Common myeloid progenitor, CD34-positive (primary cell): Measurements from ENCODE around the gene CCDC158. TPM values are rescaled to one million over a fixed set of nuclear protein-coding genes. Genes with fewer than 3 reads are reported as not detected.

Source experiments
- CTCF ChIA-PET: fragments of 350-600 bp; sonication (Branson Sonifier 250); formaldehyde crosslinking; loops from one replicate; lab custom pipeline; 2021; ENCODE audit warnings: antibody characterized with exemption; lab: Charles Lee
- POLR2A ChIA-PET: fragments of 350-600 bp; sonication (Branson Sonifier 250); formaldehyde crosslinking; loops from one replicate; lab custom pipeline; 2021; ENCODE audit warnings: antibody characterized with exemption; lab: Charles Lee
- DNase-seq, 3 donors: peaks; one replicate each; pipeline versions ENCODE4 v3.0.0 to v3.0.0-alpha.2; 2013
- H3K27ac ChIP-seq, 2 experiments: 1 replicate in 1 of 2; 2 replicates in 1 of 2; pipeline ENCODE4 v1.7.0; 2013; ENCODE audit warnings: inconsistent platforms in 2 of 2, low read length in 2 of 2, mild to moderate bottlenecking in 2 of 2, low read depth in 1 of 2, moderate library complexity in 1 of 2; ENCODE audit not compliant: severe bottlenecking in 2 of 2, insufficient read depth in 1 of 2, poor library complexity in 1 of 2
- H3K27me3 ChIP-seq, 5 experiments: replicated peaks in 2 of 5; 1 replicate in 3 of 5; 2 replicates in 2 of 5; pipeline versions ENCODE4 v1.6.1 to v1.7.0; 2013; ENCODE audit warnings: low read length in 4 of 5, mild to moderate bottlenecking in 2 of 5, moderate library complexity in 2 of 5, inconsistent platforms in 1 of 5; ENCODE audit not compliant: insufficient read depth in 5 of 5, control insufficient read depth in 4 of 5
- H3K36me3 ChIP-seq, 4 experiments: 1 replicate in 2 of 4; 2 replicates in 2 of 4; pipeline versions ENCODE4 v1.6.1 to v1.7.0; 2013; ENCODE audit warnings: low read length in 3 of 4, control low read depth in 1 of 4, mild to moderate bottlenecking in 1 of 4; ENCODE audit not compliant: control insufficient read depth in 4 of 4, insufficient read depth in 4 of 4
- H3K4me1 ChIP-seq, 4 experiments: 1 replicate in 3 of 4; 2 replicates in 1 of 4; pipeline versions ENCODE4 v1.6.1 to v1.7.1; 2013; ENCODE audit warnings: low read length in 3 of 4, mild to moderate bottlenecking in 3 of 4, control low read depth in 1 of 4, inconsistent platforms in 1 of 4, moderate library complexity in 1 of 4; ENCODE audit not compliant: control insufficient read depth in 4 of 4, insufficient read depth in 4 of 4; ENCODE audit errors: control extremely low read depth in 1 of 4
- H3K4me3 ChIP-seq, 7 experiments: 1 replicate in 4 of 7; 2 replicates in 3 of 7; pipeline versions ENCODE4 v1.5.1 to v1.7.0; 2013; ENCODE audit warnings: mild to moderate bottlenecking in 7 of 7, low read length in 6 of 7, moderate library complexity in 6 of 7, inconsistent platforms in 2 of 7, low read depth in 2 of 7, control low read depth in 1 of 7; ENCODE audit not compliant: insufficient read depth in 4 of 7, control insufficient read depth in 1 of 7; ENCODE audit errors: extremely low read depth in 1 of 7
- H3K9me3 ChIP-seq, 5 experiments: 1 replicate in 4 of 5; 2 replicates in 1 of 5; pipeline versions ENCODE4 v1.6.1 to v1.7.1; 2013; ENCODE audit warnings: low read length in 4 of 5, mild to moderate bottlenecking in 2 of 5, inconsistent platforms in 1 of 5, low read depth in 1 of 5, moderate library complexity in 1 of 5; ENCODE audit not compliant: control insufficient read depth in 4 of 5, insufficient read depth in 2 of 5; ENCODE audit errors: control extremely low read depth in 1 of 5
- WGBS: methylation state at CpG from one replicate; pipeline ENCODE4 v1.1.5; 2013; ENCODE audit not compliant: insufficient coverage; 5-methylcytosine and 5-hydroxymethylcytosine counted together
- polyA plus RNA-seq: library from polyadenylated mRNA; unstranded; fragments of 120-200 nt; gene quantifications from one replicate; pipeline ENCODE4 v1.2.1, GENCODE V29; 2013

The CCDC158 gene
- polyA plus RNA-seq: 0.03 TPM

- no peaks in the 10 kb centered on the region for H3K36me3 ChIP-seq
- no peaks in the 10 kb centered on the region for H3K9me3 ChIP-seq
- H3K4me1 ChIP-seq: peaks cover 0 to 11% (median 8%) of the 10 kb centered on the region in 4 experiments
- H3K27ac ChIP-seq: no peak within 1 kb of the TSS
- ChIA-PET POLR2A (interaction anchor here (0.7 kb wide), 1 partner anchor 78 kb away, joined by 3 read pairs; no protein-coding TSS in a partner anchor), CTCF (interaction anchor here (1.0 to 1.3 kb wide), 3 partner anchors 9 to 44 kb away, joined by 3 to 5 read pairs (median 5); no protein-coding TSS in a partner anchor)
- peak in 2 of 3 donors; percentile 49 to 62 for DNase-seq
- WGBS: 5% methylated on average over 58 of the region's 79 CpGs
- peak within 1 kb of the TSS; percentile 16 to 69 (median 57) for H3K4me3 ChIP-seq
- H3K27me3 ChIP-seq: peaks cover 0 to 28% (median 11%) of the 10 kb centered on the region in 5 experiments
Observed at GRCh38 chr4:76420762-76421581, at the start of gene CCDC158. CCDC158 (minus strand) TSS chr4:76421141; CDS start chr4:76403207, 17,934 bp downstream.

GRCh38 chr4:76470532-76470931, 49.6 kb upstream of the CCDC158 start:
- Histone ChIP-seq H3K4me3 (no peak overlapping the region), H3K36me3 (no peaks in the 10 kb centered on the region), H3K27me3 (no peaks in the 10 kb centered on the region), H3K9me3 (no peaks in the 10 kb centered on the region), H3K27ac (no peak overlapping the region), H3K4me1 (peaks cover 0 to 8% (median 2%) of the 10 kb centered on the region in 4 experiments)
- no peak for DNase-seq
- ChIA-PET POLR2A (interaction anchor here (0.5 to 0.6 kb wide), 2 partner anchors 44 to 625 kb away, joined by 3 read pairs; no protein-coding TSS in a partner anchor), CTCF (interaction anchor here (1.2 to 2.2 kb wide), 3 partner anchors 12 to 25 kb away, joined by 3 to 9 read pairs (median 5); no protein-coding TSS in a partner anchor)
- 100% methylated on average over 1 of the region's 1 CpG for WGBS

GRCh38 chr4:76470064-76470463, 49.1 kb upstream of the CCDC158 start:
- H3K4me3 ChIP-seq: no peak overlapping the region
- no peak overlapping the region for H3K27ac ChIP-seq
- H3K27me3 ChIP-seq: no peaks in the 10 kb centered on the region
- no peak for DNase-seq
- ChIA-PET POLR2A (interaction anchor here (0.5 to 0.6 kb wide), 2 partner anchors 44 to 625 kb away, joined by 3 read pairs; no protein-coding TSS in a partner anchor), CTCF (interaction anchor here (1.2 to 2.2 kb wide), 3 partner anchors 12 to 25 kb away, joined by 3 to 9 read pairs (median 5); no protein-coding TSS in a partner anchor)
- peaks cover 0 to 8% (median 2%) of the 10 kb centered on the region in 4 experiments for H3K4me1 ChIP-seq
- H3K9me3 ChIP-seq: no peaks in the 10 kb centered on the region
- no peaks in the 10 kb centered on the region for H3K36me3 ChIP-seq

GRCh38 chr4:76463568-76463967, 42.6 kb upstream of the CCDC158 start:
- no peak overlapping the region for H3K4me3 ChIP-seq
- whole genome bisulfite sequencing: 100% methylated on average over 2 of the region's 2 CpGs
- no peaks in the 10 kb centered on the region for H3K27me3 ChIP-seq
- DNase-seq: no peak
- POLR2A ChIA-PET: no interaction called here
- no peak overlapping the region for H3K27ac ChIP-seq
- peaks cover 0 to 8% (median 2%) of the 10 kb centered on the region in 4 experiments for H3K4me1 ChIP-seq
- H3K36me3 ChIP-seq: no peaks in the 10 kb centered on the region
- CTCF ChIA-PET: no interaction called here
- peaks cover 3 to 9% (median 8%) of the 10 kb centered on the region in 5 experiments for H3K9me3 ChIP-seq

GRCh38 chr4:76459291-76459723, 38.4 kb upstream of the CCDC158 start:
- WGBS: 96% methylated on average over 10 of the region's 11 CpGs
- no peaks in the 10 kb centered on the region for H3K36me3 ChIP-seq
- no peak overlapping the region for H3K4me3 ChIP-seq
- H3K4me1 ChIP-seq: no peaks in the 10 kb centered on the region
- CTCF ChIA-PET: interaction anchor here (2.1 kb wide), 1 partner anchor 10 kb away, joined by 9 read pairs; no protein-coding TSS in a partner anchor
- H3K9me3 ChIP-seq: peaks cover 3 to 9% (median 8%) of the 10 kb centered on the region in 5 experiments
- POLR2A ChIA-PET: no interaction called here
- no peak for DNase-seq
- no peak overlapping the region for H3K27ac ChIP-seq
- no peaks in the 10 kb centered on the region for H3K27me3 ChIP-seq

- no peak for DNase-seq
- ChIA-PET CTCF (interaction anchor here (2.1 kb wide), 1 partner anchor 11 kb away, joined by 9 read pairs; no protein-coding TSS in a partner anchor), POLR2A (no interaction called here)
- no peaks in the 10 kb centered on the region for H3K4me1 ChIP-seq
- H3K36me3 ChIP-seq: no peaks in the 10 kb centered on the region
- H3K27me3 ChIP-seq: no peaks in the 10 kb centered on the region
- H3K4me3 ChIP-seq: no peak overlapping the region
- no peak overlapping the region for H3K27ac ChIP-seq
- H3K9me3 ChIP-seq: peaks cover 3 to 8% (median 5%) of the 10 kb centered on the region in 5 experiments
- no CpG with 5 or more reads among the region's 3 CpGs for WGBS
Observed at GRCh38 chr4:76458825-76459224, 37.9 kb upstream of the CCDC158 start.
